ENCODE measurements around the gene MBNL2. TPM values are rescaled to one million over a fixed set of nuclear protein-coding genes. Genes with fewer than 3 reads are reported as not detected.

MBNL2 gene
- total and polyA plus RNA-seq, 2 of the 13 experiments (the other 11 are each of a cell fraction or from before 2014, with no cell fraction given): 30.8 to 59.0 TPM

- Histone ChIP-seq H3K4me1 (ENCODE audit: insufficient read depth, low read length) (peaks cover 59% of the 10 kb centered on the region), H3K4me2 (ENCODE audit: low read depth, low read length) (peak overlapping the region; percentile 97)
- TF ChIP-seq GATAD2A (CRISPR knock-in tag; IDR thresholded peaks at IDR 0.05): 0 out of 2 replicates have a peak, but pooled peaks have one; percentile 26
- peak; percentile 70; the same call in 2 of the 3 replicates for TF ChIP-seq MXI1 (IDR thresholded peaks at IDR 0.05; ENCODE audit: borderline replicate concordance, low read depth, low read length)
- no peak for TF ChIP-seq RXRA (CRISPR knock-in tag; IDR thresholded peaks at IDR 0.05)
- no peak for TF ChIP-seq KLF12 (CRISPR knock-in tag; IDR thresholded peaks at IDR 0.05; ENCODE audit: borderline replicate concordance)
- TF ChIP-seq NR2F6 (IDR thresholded peaks at IDR 0.05): peak; percentile 23; the same call in 1 of the 2 replicates
- no peak for TF ChIP-seq NR2F6 (CRISPR knock-in tag; IDR thresholded peaks at IDR 0.05)
- TF ChIP-seq MXD4 (CRISPR knock-in tag; IDR thresholded peaks at IDR 0.05): peak; percentile 37; the same call in 1 of the 2 replicates
- peak; percentile 85 for TF ChIP-seq ONECUT2 (CRISPR knock-in tag; IDR thresholded peaks at IDR 0.05)
- no peak for TF ChIP-seq POGZ (CRISPR knock-in tag; IDR thresholded peaks at IDR 0.05)
- TF ChIP-seq NFIC (IDR thresholded peaks at IDR 0.05; ENCODE audit: low read length): 0 out of 2 replicates have a peak, but pooled peaks have one; percentile 10
- TF ChIP-seq RFX3 (CRISPR knock-in tag; IDR thresholded peaks at IDR 0.05): peak; percentile 84
- 0 out of 2 replicates have a peak, but pooled peaks have one; percentile 18 for TF ChIP-seq ZNF24 (IDR thresholded peaks at IDR 0.05)
- TF ChIP-seq FOXJ3 (CRISPR knock-in tag; IDR thresholded peaks at IDR 0.05; ENCODE audit: borderline replicate concordance): peak; percentile 54; the same call in 1 of the 2 replicates
- no peak for TF ChIP-seq SP140L (CRISPR knock-in tag; IDR thresholded peaks at IDR 0.05; ENCODE audit: borderline replicate concordance)
- TF ChIP-seq, protein P1, sequence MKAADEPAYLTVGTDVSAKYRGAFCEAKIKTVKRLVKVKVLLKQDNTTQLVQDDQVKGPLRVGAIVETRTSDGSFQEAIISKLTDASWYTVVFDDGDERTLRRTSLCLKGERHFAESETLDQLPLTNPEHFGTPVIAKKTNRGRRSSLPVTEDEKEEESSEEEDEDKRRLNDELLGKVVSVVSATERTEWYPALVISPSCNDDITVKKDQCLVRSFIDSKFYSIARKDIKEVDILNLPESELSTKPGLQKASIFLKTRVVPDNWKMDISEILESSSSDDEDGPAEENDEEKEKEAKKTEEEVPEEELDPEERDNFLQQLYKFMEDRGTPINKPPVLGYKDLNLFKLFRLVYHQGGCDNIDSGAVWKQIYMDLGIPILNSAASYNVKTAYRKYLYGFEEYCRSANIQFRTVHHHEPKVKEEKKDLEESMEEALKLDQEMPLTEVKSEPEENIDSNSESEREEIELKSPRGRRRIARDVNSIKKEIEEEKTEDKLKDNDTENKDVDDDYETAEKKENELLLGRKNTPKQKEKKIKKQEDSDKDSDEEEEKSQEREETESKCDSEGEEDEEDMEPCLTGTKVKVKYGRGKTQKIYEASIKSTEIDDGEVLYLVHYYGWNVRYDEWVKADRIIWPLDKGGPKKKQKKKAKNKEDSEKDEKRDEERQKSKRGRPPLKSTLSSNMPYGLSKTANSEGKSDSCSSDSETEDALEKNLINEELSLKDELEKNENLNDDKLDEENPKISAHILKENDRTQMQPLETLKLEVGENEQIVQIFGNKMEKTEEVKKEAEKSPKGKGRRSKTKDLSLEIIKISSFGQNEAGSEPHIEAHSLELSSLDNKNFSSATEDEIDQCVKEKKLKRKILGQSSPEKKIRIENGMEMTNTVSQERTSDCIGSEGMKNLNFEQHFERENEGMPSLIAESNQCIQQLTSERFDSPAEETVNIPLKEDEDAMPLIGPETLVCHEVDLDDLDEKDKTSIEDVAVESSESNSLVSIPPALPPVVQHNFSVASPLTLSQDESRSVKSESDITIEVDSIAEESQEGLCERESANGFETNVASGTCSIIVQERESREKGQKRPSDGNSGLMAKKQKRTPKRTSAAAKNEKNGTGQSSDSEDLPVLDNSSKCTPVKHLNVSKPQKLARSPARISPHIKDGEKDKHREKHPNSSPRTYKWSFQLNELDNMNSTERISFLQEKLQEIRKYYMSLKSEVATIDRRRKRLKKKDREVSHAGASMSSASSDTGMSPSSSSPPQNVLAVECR (CRISPR knock-in tag; IDR thresholded peaks at IDR 0.05; ENCODE audit: borderline replicate concordance): peak; percentile 39; the same call in 1 of the 2 replicates
- TF ChIP-seq KDM5A (IDR thresholded peaks at IDR 0.05; ENCODE audit: borderline replicate concordance, low read length): peak; percentile 36; the same call in 1 of the 2 replicates
- TF ChIP-seq, protein P2, sequence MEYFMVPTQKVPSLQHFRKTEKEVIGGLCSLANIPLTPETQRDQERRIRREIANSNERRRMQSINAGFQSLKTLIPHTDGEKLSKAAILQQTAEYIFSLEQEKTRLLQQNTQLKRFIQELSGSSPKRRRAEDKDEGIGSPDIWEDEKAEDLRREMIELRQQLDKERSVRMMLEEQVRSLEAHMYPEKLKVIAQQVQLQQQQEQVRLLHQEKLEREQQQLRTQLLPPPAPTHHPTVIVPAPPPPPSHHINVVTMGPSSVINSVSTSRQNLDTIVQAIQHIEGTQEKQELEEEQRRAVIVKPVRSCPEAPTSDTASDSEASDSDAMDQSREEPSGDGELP (IDR thresholded peaks at IDR 0.05; ENCODE audit: borderline replicate concordance, low read depth): peak; percentile 59; the same call in 1 of the 2 replicates
- TF ChIP-seq RXRB (CRISPR knock-in tag; IDR thresholded peaks at IDR 0.05; ENCODE audit: borderline replicate concordance): 0 out of 2 replicates have a peak, but pooled peaks have one; percentile 24
- peak; percentile 78 for TF ChIP-seq SAP130 (CRISPR knock-in tag; IDR thresholded peaks at IDR 0.05; ENCODE audit: low read depth)
- TF ChIP-seq ZNF33A (CRISPR knock-in tag; IDR thresholded peaks at IDR 0.05; ENCODE audit: borderline replicate concordance): 0 out of 2 replicates have a peak, but pooled peaks have one; percentile 9
- 0 out of 2 replicates have a peak, but pooled peaks have one; percentile 23 for TF ChIP-seq MBD4 (IDR thresholded peaks at IDR 0.05; ENCODE audit: borderline replicate concordance, low read length)
Measured at GRCh38 chr13:97224544-97225300, 2.6 kb downstream of the MBNL2 start.

More at GRCh38 chr13:97224544-97225300, 2.6 kb downstream of the MBNL2 start:
- ATAC-seq (peak; percentile 24; the same call in 2 of the 3 replicates), DNase-seq (ENCODE audit: low spot score) (peak; percentile 66), FAIRE-seq (peak; percentile 68)
- POLR2A ChIA-PET: interaction anchor here (1.0 to 4.0 kb wide), 12 partner anchors 9 to 209 kb away, joined by 3 to 28 read pairs (median 6); partner anchors contain the start of gene RAP2A
- no peaks in the 10 kb centered on the region for H3K9me3 ChIP-seq (ENCODE audit: low read length)
- H4K20me1 ChIP-seq (ENCODE audit: insufficient read depth, low read length): peaks cover 58% of the 10 kb centered on the region
- H3K4me3 ChIP-seq (replicated peaks in 1 of 3; ENCODE audit: insufficient read depth in 1 of 3, low read depth in 2 of 3, low read length in 3 of 3): peak overlapping the region; percentile 78 to 95 (median 82)
- in situ Hi-C loops (cut with HindIII; ENCODE audit: extremely low pct_ligation_motif_present, low pct_unique_long_range_greater_than_20kb) (loop anchor here (10.0 kb wide), 1 partner anchor 120 kb away; no protein-coding TSS in a partner anchor), intact Hi-C loops (cut with micrococcal nuclease; ENCODE audit: unreplicated experiment) (loop anchor here (1.0 to 10.0 kb wide), 2 partner anchors 34 to 210 kb away; partner anchors contain the start of gene RAP2A)
- no TSS peak for BruUV-seq (replicated peaks)
- peaks cover 0 to 6% of the 10 kb centered on the region in 2 experiments; a peak in 1 of 5 replicates for H3K36me3 ChIP-seq (replicated peaks in 1 of 2; ENCODE audit: control insufficient read depth in 1 of 2, insufficient read depth in 2 of 2, low read length in 2 of 2)
- H3K9ac ChIP-seq (ENCODE audit: insufficient read depth, low read depth, low read length): peak overlapping the region; percentile 86
- CTCF ChIA-PET (ENCODE audit: low intra/inter-chr PET ratio, low total read pairs): no interaction called here
- no peaks in the 10 kb centered on the region; a peak in 1 of 5 replicates for H3K27me3 ChIP-seq (ENCODE audit: control insufficient read depth in 1 of 2, insufficient read depth in 2 of 2, low read length in 2 of 2)
- H3K79me2 ChIP-seq (ENCODE audit: insufficient read depth, low read length): peaks cover 86% of the 10 kb centered on the region
- 1% methylated on average over 5 of the region's 5 CpGs for WGBS (ENCODE audit: low lambda C conversion rate)
- H3K27ac ChIP-seq (ENCODE audit: extremely low read length, insufficient read depth, low read length): peak overlapping the region; percentile 92
- H2AFZ ChIP-seq (ENCODE audit: low read length): no peak overlapping the region
